KOPT-K1 (cell line): Measurements from ENCODE around the gene IQCM.

Experiments
- H3K27ac ChIP-seq: fragments of 200-600 bp; sonication (generic); 2 replicates; pipeline ENCODE4 v1.5.1; 2016; ENCODE audit warnings: antibody characterized with exemption, mild to moderate bottlenecking, low read depth, low read length; ENCODE audit not compliant: poor library complexity, severe bottlenecking
- H3K36me3 ChIP-seq: fragments of 200-600 bp; sonication (generic); 2 replicates; pipeline ENCODE4 v1.5.1; 2017; ENCODE audit warnings: antibody characterized with exemption, mild to moderate bottlenecking, low read length, moderate library complexity; ENCODE audit not compliant: insufficient read depth
- H3K9me3 ChIP-seq: fragments of 200-600 bp; sonication (generic); 2 replicates; pipeline ENCODE4 v1.5.1; 2017; ENCODE audit warnings: antibody characterized with exemption, low read length, mild to moderate bottlenecking; ENCODE audit not compliant: insufficient read depth, poor library complexity, severe bottlenecking

Gene IQCM

DNA sequence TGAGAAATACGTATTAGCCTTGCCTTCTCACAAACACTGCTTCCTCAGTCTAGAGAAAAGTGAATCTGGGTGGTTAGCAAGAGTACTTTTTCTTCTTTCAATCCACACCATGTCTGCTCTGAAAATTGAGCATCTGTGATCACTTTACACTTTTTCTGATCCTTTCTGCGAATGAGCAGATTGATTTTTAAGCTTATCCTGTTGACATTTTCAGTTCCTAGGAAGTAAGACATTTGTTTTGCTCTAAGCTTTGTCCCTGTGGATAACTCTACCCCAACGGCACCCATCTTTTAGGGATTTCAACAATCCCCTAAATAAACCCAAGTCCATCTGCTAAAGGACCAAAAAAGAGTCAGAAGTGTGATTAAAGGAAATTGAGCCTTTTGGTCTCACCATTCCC is 487.5 kb downstream of the IQCM start:
- Histone ChIP-seq H3K36me3 (no peaks in the 10 kb centered on the region), H3K9me3 (peaks cover under 1% of the 10 kb centered on the region), H3K27ac (no peak overlapping the region)

DNA sequence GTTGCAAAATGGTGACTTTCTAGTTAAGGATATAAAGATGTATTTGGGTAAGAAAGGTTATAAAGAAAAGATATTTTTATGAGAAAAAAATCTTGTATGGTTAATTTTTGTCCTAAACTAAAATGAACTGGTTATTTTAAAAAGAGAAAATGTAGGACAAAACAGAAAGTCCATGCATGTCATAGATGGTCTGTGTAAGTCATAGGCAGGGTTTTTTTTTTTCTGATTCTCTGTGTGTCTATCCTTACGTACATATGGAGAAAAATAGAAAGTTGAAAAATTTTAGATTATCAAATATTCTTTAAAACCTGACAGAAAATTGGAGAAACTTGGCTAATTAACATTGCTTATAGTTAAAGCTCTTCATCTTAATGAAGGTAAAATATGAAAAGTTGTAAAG is 493.4 kb downstream of the IQCM start:
- Histone ChIP-seq H3K9me3 (peaks cover 16% of the 10 kb centered on the region), H3K36me3 (no peaks in the 10 kb centered on the region), H3K27ac (no peak overlapping the region)

DNA sequence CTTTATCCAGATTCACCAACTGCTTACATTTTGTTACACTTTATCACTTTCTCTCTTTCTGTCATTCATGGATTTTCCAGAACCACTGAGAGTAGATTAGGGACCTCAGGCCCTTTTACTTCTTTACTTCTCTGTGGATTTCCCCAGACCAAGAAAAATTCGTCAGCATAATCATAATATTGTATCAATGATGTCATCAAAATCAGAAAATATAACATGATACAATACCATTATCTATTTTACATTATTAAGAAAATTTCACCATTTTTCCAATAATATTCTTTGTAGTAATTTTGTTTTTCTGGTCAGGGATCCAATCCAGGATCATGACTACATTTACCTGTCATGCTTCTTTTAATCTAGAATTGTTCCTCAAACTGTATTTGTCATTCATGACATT is 494.2 kb downstream of the IQCM start:
- Histone ChIP-seq H3K36me3 (no peaks in the 10 kb centered on the region), H3K9me3 (peaks cover 16% of the 10 kb centered on the region), H3K27ac (no peak overlapping the region)

DNA sequence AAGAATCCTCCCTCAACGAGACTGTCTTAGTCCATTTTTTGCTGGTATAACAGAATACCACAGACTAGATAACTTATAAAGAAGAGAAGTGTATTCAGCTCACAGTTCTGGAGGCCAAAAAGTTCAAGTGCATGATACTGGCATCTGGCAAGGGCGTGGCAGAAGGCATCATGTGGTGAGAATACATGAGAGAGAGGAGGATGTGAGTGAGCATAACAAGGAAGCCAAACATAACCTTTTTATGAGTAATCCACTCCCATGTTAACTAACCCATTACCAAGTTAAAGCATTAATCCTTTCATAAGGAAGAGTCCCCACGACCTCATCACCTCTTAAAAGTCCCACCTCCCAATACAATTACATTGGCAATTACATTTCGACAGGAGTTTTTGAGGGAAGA is 504.6 kb downstream of the IQCM start:
- H3K36me3 ChIP-seq: no peaks in the 10 kb centered on the region
- H3K9me3 ChIP-seq: no peaks in the 10 kb centered on the region
- no peak overlapping the region for H3K27ac ChIP-seq

DNA sequence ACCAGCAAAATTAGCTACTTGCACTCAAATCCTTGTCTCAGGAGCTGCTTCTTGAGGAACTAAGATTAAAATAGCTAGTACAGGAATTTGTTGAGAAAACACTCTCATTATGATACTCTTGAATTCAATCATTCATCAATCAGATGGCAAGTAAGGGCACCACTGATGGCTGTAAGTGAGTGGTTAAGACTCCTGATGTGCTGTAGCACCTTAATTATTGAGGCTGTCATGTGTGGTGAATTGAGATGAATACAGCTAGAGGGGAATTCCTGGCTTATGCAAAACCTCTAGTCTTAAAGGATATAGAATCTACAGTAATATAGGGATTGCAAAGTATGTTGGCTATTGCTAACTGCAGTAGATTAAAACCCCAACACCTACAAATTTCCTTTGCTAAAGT is 509.1 kb downstream of the IQCM start:
- H3K27ac ChIP-seq: no peak overlapping the region

More for the DNA sequence above, 509.1 kb downstream of the IQCM start:
- no peaks in the 10 kb centered on the region for H3K9me3 ChIP-seq
- H3K36me3 ChIP-seq: no peaks in the 10 kb centered on the region
